ENCODE measurements around the gene STYXL1.

The STYXL1 gene

GRCh38 chr7:75992083-75992755, 55.6 kb downstream of the STYXL1 start:
- DNase-seq (ENCODE audit: low read depth): no peak

- DNase-seq (ENCODE audit: low read depth): no peak
Observed at GRCh38 chr7:75991531-75992082, 56.2 kb downstream of the STYXL1 start.

DNA sequence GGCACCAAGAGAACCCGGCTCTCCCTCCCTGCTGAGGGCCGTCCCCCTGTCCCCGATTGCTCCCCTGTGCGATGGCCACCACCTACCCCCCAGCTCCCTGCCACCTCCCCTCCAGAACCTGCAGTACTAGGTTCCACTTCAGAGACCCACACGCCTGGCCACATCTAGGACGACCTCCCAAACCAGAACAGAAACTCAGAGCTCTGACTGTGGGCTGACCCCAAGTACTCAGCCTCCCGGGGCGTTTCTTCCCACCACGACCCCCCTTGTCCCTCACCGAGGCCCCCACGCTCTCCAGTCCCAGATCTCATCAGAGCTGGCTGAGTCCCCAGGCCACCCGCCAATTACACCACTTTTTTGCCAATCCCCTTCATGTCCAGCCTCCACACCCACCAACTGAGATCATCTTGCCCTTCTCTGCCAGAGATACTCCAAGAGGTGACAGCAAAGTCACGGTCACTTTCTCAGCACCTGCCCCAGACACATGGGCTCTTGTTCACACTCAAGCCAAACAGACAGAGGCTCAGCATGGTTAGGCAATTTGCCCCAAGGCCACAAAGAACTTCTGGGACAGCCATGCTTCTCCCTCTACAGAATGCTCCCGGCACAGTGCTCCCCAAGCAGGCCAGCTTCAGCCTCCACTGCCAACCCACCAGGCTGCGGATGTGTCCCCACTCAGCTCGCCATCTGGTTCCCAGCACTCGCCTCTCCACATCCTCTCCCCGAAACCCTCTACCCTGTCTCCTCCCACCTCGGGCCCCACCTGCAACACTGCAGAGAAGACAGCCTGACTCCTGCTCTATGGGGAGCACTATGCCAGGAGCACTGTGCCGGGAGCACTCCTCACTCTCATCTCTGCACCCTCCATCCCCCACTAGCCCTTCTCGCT, 58.1 kb downstream of the STYXL1 start:
- no peak for DNase-seq (ENCODE audit: low read depth)

- DNase-seq (ENCODE audit: low read depth): no peak
Observed at GRCh38 chr7:75988568-75989499, 59.0 kb downstream of the STYXL1 start.

DNA sequence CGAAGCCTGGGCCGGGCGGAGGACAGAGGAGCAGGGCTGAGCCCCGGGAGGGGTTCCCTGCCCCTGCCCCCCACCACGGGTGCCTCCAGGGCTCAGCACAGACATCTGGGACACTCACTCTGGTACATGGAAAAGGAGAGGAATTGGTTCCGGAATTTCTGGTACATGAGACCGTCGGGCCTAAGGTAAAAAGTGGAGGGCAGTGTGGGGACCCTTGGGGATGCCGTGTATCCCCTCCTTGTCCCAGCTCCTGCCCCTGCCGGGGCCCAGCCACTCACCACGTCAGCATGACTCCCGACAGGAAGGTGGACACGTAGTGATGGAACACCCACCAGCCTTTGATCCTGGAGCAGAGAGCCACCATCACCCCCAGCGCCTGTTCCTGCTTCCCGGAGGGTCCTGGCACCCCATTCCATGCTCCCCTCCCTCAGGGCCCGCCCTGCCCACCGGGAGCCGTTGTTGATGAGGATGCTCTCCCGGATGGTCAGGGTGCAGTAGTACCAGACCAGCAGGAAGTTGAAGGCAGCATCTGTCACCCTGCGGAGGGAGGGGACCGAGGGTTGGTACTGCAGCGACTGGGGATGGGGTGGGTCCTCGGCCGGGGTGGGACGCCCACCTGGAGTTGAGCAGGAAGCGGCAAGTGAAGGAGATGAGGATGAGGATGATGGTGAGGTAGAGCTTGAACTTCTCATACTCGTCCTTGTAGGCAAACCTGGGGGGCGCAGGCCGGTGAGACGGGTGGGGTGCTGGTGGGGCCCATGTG, 59.8 kb downstream of the STYXL1 start:
- DNase-seq (ENCODE audit: low read depth): no peak

GRCh38 chr7:75987026-75987804, 60.6 kb downstream of the STYXL1 start:
- DNase-seq (ENCODE audit: low read depth): no peak

GRCh38 chr7:75986147-75986781, 61.5 kb downstream of the STYXL1 start:
- no peak for DNase-seq (ENCODE audit: low read depth)

GRCh38 chr7:75985518-75986146, 62.2 kb downstream of the STYXL1 start:
- DNase-seq (ENCODE audit: low read depth): no peak

DNA sequence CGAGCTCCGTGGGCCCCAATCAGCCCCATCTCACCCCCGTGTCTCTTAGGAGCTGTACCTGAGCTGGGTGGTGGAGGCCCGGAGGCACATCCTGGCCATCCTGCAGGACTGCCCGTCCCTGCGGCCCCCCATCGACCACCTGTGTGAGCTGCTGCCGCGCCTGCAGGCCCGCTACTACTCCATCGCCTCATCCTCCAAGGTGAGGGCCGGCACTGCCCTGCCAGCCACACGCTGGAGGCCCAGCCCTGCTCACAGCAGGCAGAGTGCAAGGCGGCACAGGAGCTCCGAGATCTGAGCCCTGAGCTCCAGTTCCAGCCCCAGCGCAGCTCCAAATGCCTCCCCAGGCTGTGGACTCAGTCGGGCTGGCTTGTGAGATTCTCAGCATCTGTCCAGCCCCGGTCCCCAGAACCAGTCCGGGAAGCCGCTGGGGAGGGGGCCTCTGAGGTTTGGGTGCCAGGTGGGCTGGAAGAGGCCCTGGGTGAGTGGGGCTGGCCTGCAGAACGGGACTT, 62.7 kb downstream of the STYXL1 start:
- DNase-seq (ENCODE audit: low read depth): no peak

GRCh38 chr7:75984130-75985008, 63.4 kb downstream of the STYXL1 start:
- no peak for DNase-seq (ENCODE audit: low read depth)

DNA sequence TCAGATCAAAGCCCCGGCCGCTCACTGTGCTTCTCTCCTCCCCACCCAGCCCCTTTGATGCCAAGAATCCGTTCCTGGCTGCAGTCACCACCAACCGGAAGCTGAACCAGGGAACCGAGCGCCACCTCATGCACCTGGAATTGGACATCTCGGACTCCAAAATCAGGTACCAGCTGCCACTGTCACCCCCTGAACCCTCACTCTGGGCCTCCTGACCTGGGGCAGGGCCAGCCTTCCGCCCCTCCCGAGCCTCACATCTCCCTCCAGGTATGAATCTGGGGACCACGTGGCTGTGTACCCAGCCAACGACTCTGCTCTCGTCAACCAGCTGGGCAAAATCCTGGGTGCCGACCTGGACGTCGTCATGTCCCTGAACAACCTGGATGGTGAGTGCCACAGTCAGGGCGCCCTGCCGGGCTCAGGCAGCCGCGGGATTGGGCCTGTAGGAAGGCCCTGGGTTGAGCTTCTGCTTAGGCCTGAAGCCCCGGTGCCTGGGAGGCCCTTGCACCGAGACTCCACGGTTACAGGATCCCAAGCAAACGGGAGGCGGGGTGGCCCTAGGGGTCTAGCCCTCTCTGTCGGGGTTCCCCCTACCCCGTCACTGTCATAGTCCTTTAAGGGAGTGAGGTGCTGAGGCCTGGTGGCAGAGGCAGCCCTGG, 64.2 kb downstream of the STYXL1 start:
- no peak for DNase-seq (ENCODE audit: low read depth)

- no peak for DNase-seq (ENCODE audit: low read depth)
Observed at GRCh38 chr7:75982306-75983064, 65.3 kb downstream of the STYXL1 start.

- DNase-seq (ENCODE audit: low read depth): no peak
Observed at GRCh38 chr7:75981453-75982305, 66.1 kb downstream of the STYXL1 start.

GRCh38 chr7:75981203-75981452, 66.7 kb downstream of the STYXL1 start:
- no peak for DNase-seq (ENCODE audit: low read depth)

DNA sequence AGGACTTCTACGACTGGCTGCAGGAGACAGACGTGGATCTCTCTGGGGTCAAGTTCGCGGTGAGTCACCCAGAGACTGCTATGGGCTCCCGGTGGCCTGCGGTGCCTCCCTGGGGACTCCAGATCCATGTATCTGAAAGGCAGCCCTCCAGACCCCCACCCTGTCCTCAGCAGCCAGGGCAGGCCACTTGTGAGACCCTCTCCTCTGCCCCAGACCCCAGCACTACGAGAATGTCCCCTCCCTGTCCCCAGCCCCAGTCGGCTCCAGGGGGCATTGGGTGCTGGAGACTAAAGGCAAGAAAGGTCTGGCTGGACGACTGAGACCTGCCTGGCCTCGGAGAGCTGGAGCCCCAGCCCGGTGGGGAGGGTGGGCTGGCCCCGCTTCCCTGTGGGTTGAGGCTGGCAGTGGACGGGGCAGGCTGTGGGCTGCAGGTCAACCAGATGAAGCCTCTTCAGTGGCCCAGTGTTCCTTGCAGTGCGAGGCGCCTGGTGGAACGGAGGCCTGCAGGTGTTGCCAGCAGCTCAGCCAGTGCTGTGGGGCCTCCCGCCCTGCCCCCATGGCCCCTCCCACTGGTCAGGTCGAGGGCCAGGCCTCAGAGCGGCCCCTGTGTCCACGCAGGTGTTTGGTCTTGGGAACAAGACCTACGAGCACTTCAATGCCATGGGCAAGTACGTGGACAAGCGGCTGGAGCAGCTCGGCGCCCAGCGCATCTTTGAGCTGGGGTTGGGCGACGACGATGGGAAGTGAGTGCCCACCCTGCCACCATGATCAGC, 67.2 kb downstream of the STYXL1 start:
- DNase-seq (ENCODE audit: low read depth): no peak
